HUES6 (cell line): ENCODE data around the gene HACL1.
A peak's percentile ranks its signal among the peaks of the same experiment; 100 is the strongest.

Experiments
- H3K27ac ChIP-seq: 2 replicates; pipeline ENCODE4 v1.7.0; 2013; ENCODE audit warnings: low read depth, mild to moderate bottlenecking, low read length, inconsistent platforms
- H3K27me3 ChIP-seq: 2 replicates; pipeline ENCODE4 v1.6.1; 2013; ENCODE audit warnings: low read length; ENCODE audit not compliant: control insufficient read depth, insufficient read depth
- H3K36me3 ChIP-seq: 2 replicates; pipeline ENCODE4 v1.6.1; 2013; ENCODE audit warnings: low read length; ENCODE audit not compliant: control insufficient read depth, insufficient read depth
- H3K4me1 ChIP-seq: 2 replicates; pipeline ENCODE4 v1.6.1; 2013; ENCODE audit warnings: low read length; ENCODE audit not compliant: control insufficient read depth, insufficient read depth
- H3K4me3 ChIP-seq: 2 replicates; pipeline ENCODE4 v1.5.1; 2013; ENCODE audit warnings: low read depth, low read length
- H3K9ac ChIP-seq: one replicate; pipeline ENCODE4 v1.6.1; 2013; ENCODE audit warnings: mild to moderate bottlenecking, low read length
- H3K9me3 ChIP-seq: 2 replicates; pipeline ENCODE4 v1.6.1; 2013; ENCODE audit warnings: low read depth, low read length; ENCODE audit not compliant: control insufficient read depth, insufficient read depth

HACL1 gene

GRCh38 chr3:15637131-15637951, 36.0 kb upstream of the HACL1 start:
- H3K4me1 ChIP-seq: peaks cover 40% of the 10 kb centered on the region
- H3K9me3 ChIP-seq: no peaks in the 10 kb centered on the region
- no peak overlapping the region for H3K27ac ChIP-seq
- no peak overlapping the region for H3K9ac ChIP-seq
- H3K36me3 ChIP-seq: peaks cover 5% of the 10 kb centered on the region
- no peaks in the 10 kb centered on the region for H3K27me3 ChIP-seq
- H3K4me3 ChIP-seq: no peak overlapping the region

- H3K4me1 ChIP-seq: peaks cover 52% of the 10 kb centered on the region
- no peaks in the 10 kb centered on the region for H3K9me3 ChIP-seq
- no peak overlapping the region for H3K9ac ChIP-seq
- H3K36me3 ChIP-seq: no peaks in the 10 kb centered on the region
- H3K27ac ChIP-seq: no peak overlapping the region
- no peaks in the 10 kb centered on the region for H3K27me3 ChIP-seq
- H3K4me3 ChIP-seq: no peak overlapping the region
Observed at GRCh38 chr3:15636028-15636709, 34.8 kb upstream of the HACL1 start.

DNA sequence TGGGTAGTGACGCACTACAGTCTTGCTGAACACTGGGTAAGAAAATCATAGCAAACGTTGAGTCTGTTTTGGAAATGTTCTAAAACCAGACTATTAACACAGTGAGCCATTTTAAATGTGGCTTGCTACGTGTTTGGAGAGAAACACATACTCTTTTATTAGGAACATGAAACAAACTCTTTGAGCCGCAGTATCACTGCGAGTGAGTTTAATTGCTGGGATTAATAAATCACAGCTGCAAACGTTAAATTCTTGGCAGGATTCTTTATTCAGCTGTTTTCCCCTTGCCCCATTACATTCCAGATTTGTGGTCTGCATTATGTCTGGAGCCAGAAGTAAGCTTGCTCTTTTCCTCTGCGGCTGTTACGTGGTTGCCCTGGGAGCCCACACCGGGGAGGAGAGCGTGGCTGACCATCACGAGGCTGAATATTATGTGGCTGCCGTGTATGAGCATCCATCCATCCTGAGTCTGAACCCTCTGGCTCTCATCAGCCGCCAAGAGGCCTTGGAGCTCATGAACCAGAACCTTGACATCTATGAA, 33.8 kb upstream of the HACL1 start:
- no peak overlapping the region for H3K4me3 ChIP-seq
- no peaks in the 10 kb centered on the region for H3K36me3 ChIP-seq
- H3K27me3 ChIP-seq: no peaks in the 10 kb centered on the region
- H3K9me3 ChIP-seq: no peaks in the 10 kb centered on the region
- peaks cover 61% of the 10 kb centered on the region for H3K4me1 ChIP-seq
- no peak overlapping the region for H3K27ac ChIP-seq
- H3K9ac ChIP-seq: no peak overlapping the region

GRCh38 chr3:15634671-15635070, 33.3 kb upstream of the HACL1 start:
- H3K9me3 ChIP-seq: no peaks in the 10 kb centered on the region
- no peak overlapping the region for H3K4me3 ChIP-seq
- H3K36me3 ChIP-seq: no peaks in the 10 kb centered on the region
- no peak overlapping the region for H3K9ac ChIP-seq
- H3K27me3 ChIP-seq: no peaks in the 10 kb centered on the region
- H3K4me1 ChIP-seq: peaks cover 61% of the 10 kb centered on the region
- H3K27ac ChIP-seq: no peak overlapping the region

- H3K4me1 ChIP-seq: peaks cover 61% of the 10 kb centered on the region
- H3K9ac ChIP-seq: no peak overlapping the region
- no peaks in the 10 kb centered on the region for H3K27me3 ChIP-seq
- H3K4me3 ChIP-seq: no peak overlapping the region
- H3K36me3 ChIP-seq: no peaks in the 10 kb centered on the region
- no peaks in the 10 kb centered on the region for H3K9me3 ChIP-seq
- no peak overlapping the region for H3K27ac ChIP-seq
Observed at GRCh38 chr3:15633766-15634598, 32.6 kb upstream of the HACL1 start.

- Histone ChIP-seq H3K27ac (no peak overlapping the region), H3K36me3 (no peaks in the 10 kb centered on the region), H3K9me3 (no peaks in the 10 kb centered on the region), H3K4me3 (0 out of 2 replicates have a peak overlapping the region, but pooled peaks have one; percentile 4), H3K9ac (no peak overlapping the region), H3K27me3 (no peaks in the 10 kb centered on the region), H3K4me1 (peaks cover 61% of the 10 kb centered on the region)
Observed at GRCh38 chr3:15633159-15633558, 31.8 kb upstream of the HACL1 start.

DNA sequence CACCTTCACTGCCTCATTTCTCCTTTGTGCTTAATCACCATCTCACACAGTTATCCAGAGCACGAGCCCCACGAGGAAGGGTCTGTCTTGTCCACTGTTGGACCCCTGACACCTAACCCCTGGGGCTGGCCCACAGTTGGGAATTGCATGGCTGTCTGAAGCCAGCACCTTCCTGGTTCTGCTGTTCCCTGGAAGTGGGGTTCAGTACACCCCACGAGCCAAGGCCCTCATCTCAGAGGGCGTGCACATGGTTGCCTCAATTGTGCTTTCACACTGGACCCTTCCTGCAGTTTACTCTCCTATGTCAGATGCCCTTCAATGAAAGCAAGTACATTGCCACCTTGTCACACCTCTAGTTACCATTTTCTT, 30.8 kb upstream of the HACL1 start:
- Histone ChIP-seq H3K4me1 (peaks cover 61% of the 10 kb centered on the region), H3K27ac (no peak overlapping the region), H3K9ac (no peak overlapping the region), H3K9me3 (no peaks in the 10 kb centered on the region), H3K36me3 (no peaks in the 10 kb centered on the region), H3K27me3 (no peaks in the 10 kb centered on the region), H3K4me3 (no peak overlapping the region)

DNA sequence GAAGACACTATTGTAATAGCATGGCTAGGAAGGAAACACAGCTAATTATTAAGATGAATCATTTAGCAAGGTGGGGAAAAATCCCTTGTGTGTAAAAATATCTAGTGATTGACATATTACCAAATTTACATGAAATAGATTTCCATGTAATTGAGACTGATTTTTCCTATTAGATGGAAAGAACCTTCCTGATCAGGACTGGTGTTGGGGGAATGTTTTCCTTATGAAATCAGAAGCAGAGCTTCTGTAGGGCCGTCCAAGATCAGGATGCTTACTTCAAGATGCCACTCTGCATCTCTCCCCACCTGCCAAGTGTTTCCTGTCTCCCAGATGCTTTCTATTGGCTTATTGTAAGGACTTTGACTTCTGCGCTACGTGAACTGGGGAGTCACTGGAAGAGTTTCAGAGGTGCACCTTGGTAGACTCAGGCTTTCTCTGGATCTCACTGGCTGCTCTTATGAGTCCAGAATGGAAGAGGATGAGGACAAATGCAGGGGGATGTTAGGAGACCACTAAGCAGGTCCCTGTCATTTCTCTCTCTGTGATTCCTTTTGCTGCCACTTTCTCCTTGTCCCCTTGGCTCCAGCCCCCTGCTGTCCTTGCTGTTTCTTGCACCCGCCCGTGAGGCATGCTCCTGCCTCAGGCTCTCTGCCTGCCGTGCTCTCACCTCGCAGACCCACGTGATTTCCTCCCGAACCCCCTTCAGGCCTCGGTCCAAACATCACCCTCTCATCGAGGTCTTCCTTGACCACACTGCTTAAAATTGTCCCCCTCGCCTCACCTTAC, 30.2 kb upstream of the HACL1 start:
- Histone ChIP-seq H3K27me3 (no peaks in the 10 kb centered on the region), H3K9me3 (no peaks in the 10 kb centered on the region), H3K36me3 (no peaks in the 10 kb centered on the region), H3K4me3 (no peak overlapping the region), H3K27ac (no peak overlapping the region), H3K9ac (no peak overlapping the region), H3K4me1 (peaks cover 58% of the 10 kb centered on the region)

DNA sequence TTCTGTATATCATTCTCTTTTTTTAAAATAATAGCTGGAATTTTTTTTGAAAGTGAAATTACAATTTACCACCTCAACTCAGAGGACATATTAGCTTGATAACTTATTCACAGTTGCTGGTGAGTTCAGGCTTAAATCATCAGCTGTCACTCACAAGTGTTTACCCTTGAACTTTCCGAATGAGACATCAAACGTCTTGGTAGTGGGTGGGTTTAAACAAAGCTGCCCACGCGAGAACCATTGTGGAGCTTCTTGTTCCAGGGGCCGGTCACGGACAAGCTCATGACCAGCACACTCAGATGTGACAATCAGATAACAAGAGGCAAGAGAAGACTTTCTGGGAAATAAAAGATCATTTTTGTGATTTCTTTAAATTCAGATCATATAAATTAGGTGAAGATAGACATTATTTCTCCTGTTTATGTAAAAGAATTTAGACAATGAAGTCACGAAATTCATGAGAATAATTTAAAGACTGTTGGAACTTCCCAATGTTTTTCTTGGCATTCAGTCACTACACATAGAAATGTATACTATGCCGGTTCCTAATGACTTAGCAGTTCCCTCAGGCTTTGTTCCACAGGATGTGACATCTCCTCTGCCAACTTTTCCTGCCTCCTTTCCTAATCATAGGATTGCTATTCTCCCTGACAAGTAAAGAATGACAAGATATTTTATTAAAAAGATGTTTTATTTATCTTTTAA, 29.4 kb upstream of the HACL1 start:
- H3K9me3 ChIP-seq: no peaks in the 10 kb centered on the region
- peak overlapping the region; percentile 57 for H3K27ac ChIP-seq
- no peaks in the 10 kb centered on the region for H3K27me3 ChIP-seq
- H3K9ac ChIP-seq: no peak overlapping the region
- no peak overlapping the region for H3K4me3 ChIP-seq
- H3K36me3 ChIP-seq: no peaks in the 10 kb centered on the region
- H3K4me1 ChIP-seq: peaks cover 51% of the 10 kb centered on the region
